ENCODE measurements around the gene TRNP1.

DNA sequence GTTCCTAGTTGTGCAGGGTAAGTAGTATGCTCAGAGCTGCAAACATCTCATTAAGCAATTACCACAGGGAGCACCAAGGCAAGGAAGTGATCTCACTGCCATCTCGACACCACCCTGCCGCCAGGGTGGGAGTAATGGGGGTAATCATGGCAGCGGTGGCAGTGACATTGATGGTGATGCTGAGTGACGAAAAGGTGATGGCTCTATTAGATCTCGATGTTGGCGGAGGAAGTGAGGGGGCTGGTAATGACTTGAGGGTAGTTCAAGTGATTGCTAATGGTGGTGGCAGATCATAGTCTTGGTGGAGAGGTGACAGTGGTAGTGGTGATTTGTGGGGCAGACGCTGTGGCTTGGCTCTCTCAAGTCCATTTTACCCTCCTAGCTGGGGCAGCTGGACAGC, 44.5 kb downstream of the TRNP1 start:
- TF ChIP-seq POLR2A (IDR thresholded peaks at IDR 0.05; ENCODE audit: low read depth, low read length) (no peak), POLR2AphosphoS5 (IDR thresholded peaks at IDR 0.05; ENCODE audit: low read depth, low read length) (no peak), TAF1 (IDR thresholded peaks at IDR 0.05; ENCODE audit: borderline replicate concordance, low read depth, low read length) (no peak)

All from GM12892 (cell line).